Pulmonary artery endothelial cell (primary cell): ENCODE measurements around the gene GALNT2. TPM values are rescaled to one million over a fixed set of nuclear protein-coding genes. Genes with fewer than 3 reads are reported as not detected.

Experiments used
- DNase-seq: peaks from one replicate; pipeline ENCODE4 v3.0.0-alpha.2; 2011; ENCODE audit warnings: low read depth, low spot score
- total RNA-seq: library from RNA; depleted of rRNA; stranded (reverse); fragments of >200 nt; gene quantifications from 2 replicates; pipeline ENCODE4 v1.2.3, GENCODE V29; 2014

Gene GALNT2
- total RNA-seq, 1 donor from 2014 or later, result 90.9 TPM

- DNase-seq, result no peak
Measured at GRCh38 chr1:230273141-230273710, 206.2 kb downstream of the GALNT2 start.

- peak; percentile 52 for DNase-seq
Measured at GRCh38 chr1:230274254-230274653, 207.2 kb downstream of the GALNT2 start.

- no peak for DNase-seq
Measured at GRCh38 chr1:230276401-230276800, 209.4 kb downstream of the GALNT2 start.

- no peak for DNase-seq
Measured at GRCh38 chr1:230277201-230278025, 210.4 kb downstream of the GALNT2 start.

GRCh38 chr1:230278376-230278775 is 211.3 kb downstream of the GALNT2 start:
- DNase-seq, result no peak

- DNase-seq, result no peak
Measured at GRCh38 chr1:230278871-230279582, 212.0 kb downstream of the GALNT2 start.

- no peak for DNase-seq
Measured at GRCh38 chr1:230279583-230279945, 212.5 kb downstream of the GALNT2 start.

- DNase-seq, result no peak
Measured at GRCh38 chr1:230280054-230280795, 213.2 kb downstream of the GALNT2 start.

GRCh38 chr1:230280906-230281413 is 213.9 kb downstream of the GALNT2 start:
- DNase-seq, result no peak

GRCh38 chr1:230281556-230281955 is 214.5 kb downstream of the GALNT2 start:
- DNase-seq, result no peak

- DNase-seq, result no peak
Measured at GRCh38 chr1:230282157-230282556, 215.1 kb downstream of the GALNT2 start.

GRCh38 chr1:230283678-230284077 is 216.6 kb downstream of the GALNT2 start:
- no peak for DNase-seq

GRCh38 chr1:230284891-230285290 is 217.9 kb downstream of the GALNT2 start:
- DNase-seq, result no peak

GRCh38 chr1:230285351-230285750 is 218.3 kb downstream of the GALNT2 start:
- no peak for DNase-seq

GRCh38 chr1:230286166-230286889 is 219.3 kb downstream of the GALNT2 start:
- DNase-seq, result no peak

- no peak for DNase-seq
Measured at GRCh38 chr1:230286890-230287269, 219.8 kb downstream of the GALNT2 start.

- no peak for DNase-seq
Measured at GRCh38 chr1:230287674-230288315, 220.8 kb downstream of the GALNT2 start.

GRCh38 chr1:230288641-230289349 is 221.8 kb downstream of the GALNT2 start:
- no peak for DNase-seq

GRCh38 chr1:230289350-230289644 is 222.3 kb downstream of the GALNT2 start:
- no peak for DNase-seq
